Inflammatory macrophage treated with lipopolysaccharide for 1 hour (primary cell): ENCODE measurements around the gene CNTNAP2.
"Not testable (repeated sequence)": the region's sequence is repeated elsewhere in the genome, so short reads cannot be mapped to it uniquely, and the experiment has no call there.

ENCODE experiments used
- DNase-seq, 2 donors: peaks; one replicate each; pipeline ENCODE4 v3.0.0-alpha.2; 2020 to 2022

The CNTNAP2 gene

DNA sequence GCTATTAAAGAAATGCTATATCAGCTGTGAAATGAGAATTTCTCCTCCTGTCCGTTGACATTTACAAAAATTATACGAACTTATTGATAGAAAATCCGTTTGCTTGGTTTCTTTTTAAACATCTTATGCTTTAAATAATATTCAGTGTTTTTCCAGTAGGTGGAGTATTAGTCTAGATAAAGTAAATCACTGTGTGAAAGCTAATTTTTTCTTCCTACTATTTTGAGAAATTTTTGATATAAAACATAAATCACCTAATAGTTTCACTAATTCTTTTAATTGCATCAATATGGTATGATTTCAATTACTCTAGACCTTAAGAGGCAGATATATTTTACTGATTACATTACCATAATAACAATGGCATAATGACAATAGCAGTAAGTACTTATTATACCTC, 2138.7 kb downstream of the CNTNAP2 start:
- DNase-seq, result no peak

DNA sequence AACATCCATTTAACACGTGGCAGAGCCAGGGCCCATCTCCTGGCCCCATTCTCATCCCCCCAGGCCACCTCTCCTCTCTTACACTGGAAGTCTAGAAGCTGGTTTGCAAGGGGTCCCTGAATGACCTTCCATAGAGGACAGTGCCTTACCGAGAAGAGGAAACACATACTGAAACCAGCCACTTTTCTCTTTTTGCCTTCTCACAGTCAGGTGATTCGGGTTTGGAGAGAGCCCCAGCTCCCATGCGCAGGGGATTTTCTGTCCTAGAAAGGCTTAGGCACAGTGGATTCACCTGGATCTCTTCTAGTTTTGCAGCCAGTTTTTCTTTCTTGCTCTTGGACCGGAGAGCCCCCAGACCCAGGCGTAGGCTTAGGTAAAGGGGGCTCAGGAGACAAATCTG, 2139.8 kb downstream of the CNTNAP2 start:
- DNase-seq, result no peak

DNA sequence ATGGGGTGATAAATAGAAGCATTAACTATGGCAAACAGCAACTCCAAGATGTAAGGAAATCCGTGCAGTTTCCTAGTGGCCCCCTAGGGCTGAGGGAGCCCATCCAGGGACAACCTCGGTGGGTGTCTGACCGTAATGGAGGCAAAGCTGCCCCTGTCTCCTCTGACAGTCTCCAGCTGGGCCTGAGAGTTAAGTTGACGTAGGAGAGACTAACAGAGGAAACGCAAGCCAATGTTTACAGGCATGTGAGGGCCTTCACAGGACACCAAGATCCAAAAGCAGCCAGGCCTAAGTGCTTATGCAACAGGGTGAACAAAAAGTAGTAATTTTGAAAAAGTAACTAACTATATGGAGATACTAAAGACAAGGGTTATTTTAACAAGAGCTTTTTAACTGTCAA, 2144.0 kb downstream of the CNTNAP2 start:
- no peak for DNase-seq

DNA sequence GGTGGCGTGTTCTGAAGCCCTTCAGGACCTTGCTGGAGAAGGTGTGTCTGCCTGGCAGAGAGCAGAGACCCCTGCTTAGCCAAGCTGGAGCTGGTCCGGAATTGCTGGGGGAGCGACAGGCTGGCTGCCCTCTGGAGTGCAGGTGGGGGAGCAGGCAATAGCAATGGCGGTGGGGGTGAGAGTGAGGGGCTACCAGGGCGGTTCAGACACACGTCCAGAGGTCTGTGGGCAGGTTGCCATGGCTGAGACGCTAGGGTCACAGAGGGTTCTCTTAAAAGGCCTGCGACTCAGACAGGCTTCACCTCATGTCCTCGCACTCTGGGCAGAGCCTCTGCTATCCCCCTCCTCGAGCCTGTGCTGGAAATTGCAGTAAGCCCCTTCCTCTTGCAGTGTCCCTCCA, 2144.9 kb downstream of the CNTNAP2 start:
- DNase-seq, result no peak

DNA sequence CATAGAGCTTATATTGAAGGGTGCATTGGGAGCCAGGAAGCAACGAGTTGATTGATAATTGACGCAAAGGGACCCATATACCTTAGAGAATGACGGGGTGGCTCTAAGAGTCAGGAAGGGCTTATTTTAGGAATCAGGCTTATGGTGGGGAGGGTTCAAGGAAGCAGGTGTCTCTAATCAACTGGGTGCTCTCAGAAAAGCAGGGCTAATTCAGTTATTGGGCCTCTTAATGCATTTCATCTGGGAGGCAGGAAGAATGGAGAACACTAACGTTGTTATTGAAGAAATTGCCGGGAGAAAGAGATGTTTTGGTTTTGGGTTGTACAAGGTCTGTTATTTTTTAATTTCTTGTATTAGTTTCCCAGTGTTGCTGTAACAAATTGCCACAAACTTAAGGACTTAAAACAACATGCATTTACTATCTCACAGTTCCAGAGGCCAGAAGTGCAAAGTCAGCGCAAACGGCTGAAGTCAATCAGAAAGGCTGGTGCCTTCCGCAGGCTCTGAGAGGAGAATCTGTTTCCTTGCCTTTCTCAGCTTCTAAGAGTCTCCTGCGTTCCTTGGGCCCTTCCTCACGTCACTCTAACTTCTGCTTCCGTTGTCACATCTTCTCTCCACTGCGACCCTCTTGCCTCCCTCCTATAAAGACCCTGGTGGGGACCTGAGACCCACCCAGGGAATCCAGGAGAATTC, 2145.5 kb downstream of the CNTNAP2 start:
- DNase-seq, result no peak

DNA sequence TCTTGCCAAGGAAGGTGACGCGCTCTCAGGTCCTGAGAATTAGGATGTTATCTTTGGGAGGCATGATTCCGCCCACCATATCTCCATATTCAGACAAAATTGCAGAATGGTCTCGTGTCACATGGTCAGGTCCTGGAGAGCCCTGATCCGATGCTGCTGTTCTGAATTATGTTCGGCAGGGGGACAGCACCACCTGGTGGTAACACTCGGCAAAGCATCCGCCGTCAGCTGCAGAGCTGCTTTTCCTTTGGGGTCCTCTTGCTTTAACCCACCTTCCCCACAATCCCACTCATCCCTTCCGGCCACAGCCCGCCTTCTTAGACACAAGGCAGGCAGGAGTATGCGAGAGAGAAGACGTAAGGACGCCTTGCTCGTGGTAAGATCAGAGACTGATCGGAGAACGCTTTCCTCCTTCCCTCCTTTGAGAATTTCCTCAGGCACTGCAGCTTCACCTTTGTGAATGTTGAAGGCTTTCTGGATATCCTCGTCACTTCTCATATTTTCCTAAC, 2146.2 kb downstream of the CNTNAP2 start:
- DNase-seq, result peak; percentile 18 to 70

DNA sequence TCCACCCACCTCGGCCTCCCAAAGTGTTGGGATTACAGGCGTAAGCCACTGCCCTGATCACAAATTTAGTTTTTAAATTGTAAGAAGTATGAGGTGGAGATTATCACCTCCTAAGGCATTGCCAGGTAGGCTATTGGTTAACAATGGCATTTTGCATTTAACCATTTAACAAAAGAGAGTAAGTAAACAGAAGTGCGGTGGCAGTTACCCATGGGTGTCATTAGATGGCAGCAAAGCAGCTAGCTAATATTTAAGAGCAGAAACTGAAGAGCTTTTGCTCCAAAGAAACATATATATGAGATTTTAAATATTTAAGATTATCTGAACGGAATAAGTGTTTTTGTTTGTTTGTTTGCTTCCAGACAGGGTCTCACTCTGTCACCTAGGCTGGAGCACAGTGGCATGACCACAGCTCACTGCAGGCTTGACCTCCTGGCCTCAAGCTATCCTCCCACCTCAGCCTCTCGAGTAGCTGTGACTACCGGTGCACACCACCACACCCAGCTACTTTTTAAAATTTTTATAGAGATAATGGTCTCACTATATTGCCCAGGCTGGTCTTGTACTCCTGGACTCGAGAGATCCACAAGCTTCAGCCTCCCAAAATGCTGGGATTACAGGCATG, 2148.4 kb downstream of the CNTNAP2 start:
- DNase-seq, result peak; percentile 7 to 35

DNA sequence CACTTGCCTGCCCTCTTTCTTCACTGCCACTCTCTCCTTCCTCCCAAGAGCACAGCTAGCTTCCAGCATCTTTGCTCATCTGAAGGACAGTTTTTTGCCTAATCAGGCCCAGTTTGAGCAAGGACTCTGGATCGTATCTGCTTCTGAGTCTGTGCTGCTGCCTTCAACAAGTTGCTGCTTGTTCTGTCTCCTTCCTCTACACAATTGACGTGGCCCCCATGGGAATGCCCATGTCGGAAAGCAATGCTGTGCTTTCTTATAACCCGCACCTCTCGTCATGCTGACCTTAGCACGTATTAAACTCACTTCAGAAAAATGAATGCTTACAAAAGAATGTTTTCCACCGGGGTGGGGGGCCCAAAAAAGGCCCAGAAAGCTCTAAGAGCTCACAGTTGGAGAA, 2149.3 kb downstream of the CNTNAP2 start:
- DNase-seq, result no peak

DNA sequence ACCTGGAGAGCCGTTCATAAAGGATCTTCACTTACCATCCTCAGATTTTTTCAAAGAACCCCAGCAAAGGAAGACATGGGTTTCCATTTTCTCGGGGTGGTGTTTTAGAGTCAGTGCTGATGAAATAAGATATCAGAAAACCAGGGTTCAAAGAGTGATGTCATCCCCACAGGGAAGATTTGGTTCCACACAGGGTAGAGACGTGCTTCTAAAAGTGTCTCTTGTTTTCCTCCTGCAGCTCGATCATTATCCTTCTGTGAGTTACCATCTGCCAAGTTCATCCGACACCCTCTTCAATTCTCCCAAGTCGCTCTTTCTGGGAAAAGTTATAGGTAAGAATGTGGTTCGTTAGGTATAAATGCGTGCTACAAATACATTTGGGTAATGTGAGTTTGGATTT, 2150.2 kb downstream of the CNTNAP2 start:
- DNase-seq, result no peak

DNA sequence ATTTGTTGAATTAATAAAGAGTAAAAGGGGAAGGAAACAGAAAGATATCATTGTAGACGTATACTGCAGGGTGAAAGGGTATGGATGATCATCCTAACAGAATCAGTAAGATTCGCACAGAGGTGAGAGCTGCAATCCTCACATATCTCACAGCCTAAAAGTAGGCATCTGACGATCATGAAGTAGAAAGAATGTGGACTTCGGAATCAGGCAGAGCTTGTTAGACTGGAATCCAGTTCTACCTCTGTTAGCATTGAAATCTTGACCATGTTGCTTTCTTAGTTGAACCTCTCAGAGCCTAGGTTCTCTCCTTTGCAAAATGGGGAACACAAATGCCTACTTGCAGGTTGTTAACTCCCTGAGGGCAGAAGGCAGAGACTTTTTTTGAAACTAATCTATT, 2154.0 kb downstream of the CNTNAP2 start:
- no peak for DNase-seq

DNA sequence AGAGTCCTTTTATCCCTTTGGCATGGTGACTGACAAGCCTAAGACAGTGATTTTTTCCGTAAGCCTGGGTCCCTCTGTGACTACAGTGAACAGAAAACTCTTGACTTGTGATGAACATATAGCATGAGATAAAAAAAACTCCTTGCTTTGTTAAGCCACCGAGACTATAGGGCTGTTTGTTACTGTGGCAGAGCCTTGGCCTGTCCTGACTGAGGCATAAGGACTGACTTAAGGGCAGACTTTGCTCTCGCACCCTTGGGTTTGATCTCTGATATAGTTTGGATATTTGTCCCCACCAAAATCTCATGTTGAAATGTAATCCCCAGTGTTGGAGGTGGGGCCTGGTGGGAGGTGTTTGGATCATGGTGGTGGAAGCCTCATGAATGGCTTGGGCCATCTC, 2157.5 kb downstream of the CNTNAP2 start:
- DNase-seq, result no peak

DNA sequence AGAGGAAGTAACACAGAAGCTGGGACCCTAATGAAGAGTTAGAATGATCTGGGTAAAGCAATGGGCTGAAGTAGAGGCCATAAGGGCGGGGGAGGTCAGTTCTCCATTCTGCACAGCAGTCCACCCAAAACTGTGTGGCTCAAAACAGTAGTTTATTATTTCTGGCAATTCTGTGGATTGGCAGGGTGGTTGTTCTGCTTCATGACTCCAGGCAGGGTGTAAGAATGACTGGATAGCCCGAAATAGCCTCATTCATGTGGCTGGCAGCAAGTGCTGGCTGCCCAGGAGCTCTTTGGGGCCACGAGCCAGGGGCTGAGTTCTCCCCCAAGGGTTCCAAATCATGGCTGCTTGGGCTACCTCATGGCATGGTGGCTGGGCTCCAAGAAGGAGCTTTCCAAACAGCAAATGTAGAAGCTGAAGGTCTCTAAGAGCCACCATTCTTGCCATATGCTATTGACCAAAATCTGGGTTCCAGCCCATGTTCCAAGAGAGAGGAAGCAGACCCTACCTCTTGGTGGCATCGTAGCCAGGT, 2158.8 kb downstream of the CNTNAP2 start:
- no peak for DNase-seq

DNA sequence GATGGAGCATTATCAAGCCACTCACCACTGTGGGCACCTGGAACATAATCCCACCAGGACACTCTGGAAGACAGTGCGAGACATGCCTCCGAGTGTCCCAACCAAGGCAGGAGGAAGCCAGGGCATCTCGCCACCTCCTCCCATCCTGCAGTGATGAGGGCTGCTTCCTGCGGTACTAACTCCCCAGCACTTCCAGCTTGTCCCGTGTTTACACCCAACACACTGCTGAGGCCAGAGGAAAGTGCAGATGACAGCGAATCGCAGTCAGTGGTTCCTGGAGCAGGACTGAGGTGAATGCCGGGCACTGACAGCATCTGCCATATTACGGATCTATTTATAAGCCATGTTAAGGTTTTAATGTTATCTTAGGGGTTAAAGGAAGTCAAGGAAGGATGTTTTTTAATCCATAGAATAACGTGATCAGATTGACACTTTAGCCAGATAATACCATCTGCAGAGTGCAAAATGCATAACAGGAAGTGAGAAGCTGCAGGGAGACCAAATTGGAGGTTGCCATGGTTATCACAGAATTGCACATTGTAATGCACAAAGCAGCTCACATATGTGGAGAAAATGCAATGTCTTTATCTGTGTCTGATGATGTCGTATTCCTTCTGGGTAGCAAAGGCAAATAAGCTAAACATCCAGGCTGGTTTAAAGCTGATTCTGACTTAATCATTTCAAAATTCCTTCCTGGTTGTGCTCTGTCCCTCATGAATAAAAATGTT, 2159.9 kb downstream of the CNTNAP2 start:
- DNase-seq, result no peak

DNA sequence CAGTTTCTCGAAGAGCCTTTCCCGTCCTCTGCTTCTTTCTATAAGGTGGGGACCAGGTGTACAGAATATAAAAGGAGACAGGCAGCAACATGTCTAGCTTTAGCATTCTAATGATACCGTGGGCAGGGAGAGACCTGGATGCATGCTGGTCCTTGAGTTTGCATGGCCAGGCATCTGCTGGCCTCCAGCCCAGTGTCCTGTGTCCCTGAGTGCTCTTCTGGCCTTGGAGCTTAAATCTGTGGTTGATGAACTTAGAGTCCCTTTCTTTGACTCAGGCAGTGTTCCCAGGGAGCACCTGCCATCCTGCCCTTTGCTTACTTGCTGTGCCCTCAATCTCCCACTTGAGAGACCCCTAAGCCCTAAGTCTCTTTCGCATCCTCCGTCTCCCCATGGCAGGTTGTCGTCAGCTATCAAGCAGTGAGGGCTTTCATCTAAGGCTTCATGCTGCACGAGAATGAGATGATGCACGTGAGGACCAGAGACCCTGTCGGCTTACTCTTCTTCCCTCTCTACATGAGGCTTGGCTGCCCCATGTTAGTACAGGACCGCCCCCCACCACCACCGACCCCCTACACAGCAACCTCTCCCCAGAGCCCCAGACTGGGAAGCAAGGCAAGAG, 2160.6 kb downstream of the CNTNAP2 start:
- no peak for DNase-seq

DNA sequence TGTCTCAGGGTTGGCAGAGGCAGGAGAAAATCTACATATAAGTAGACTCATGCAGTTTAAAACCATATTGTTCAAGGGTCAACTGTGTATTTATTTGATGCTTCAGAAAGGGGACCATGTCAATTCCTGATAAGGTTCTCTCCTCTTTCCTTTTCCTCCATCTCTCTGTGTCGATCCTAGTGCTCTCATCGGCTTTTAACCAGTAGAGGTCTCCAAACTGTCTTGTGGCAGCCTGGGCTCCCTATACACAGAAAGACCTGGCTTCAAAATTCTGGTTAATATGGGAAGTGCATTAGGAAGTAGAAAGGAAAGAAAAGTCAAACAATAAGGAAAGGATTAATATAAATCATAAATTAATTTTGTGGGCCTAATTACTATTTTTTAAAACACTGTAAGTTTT, 2169.5 kb downstream of the CNTNAP2 start:
- no peak for DNase-seq

DNA sequence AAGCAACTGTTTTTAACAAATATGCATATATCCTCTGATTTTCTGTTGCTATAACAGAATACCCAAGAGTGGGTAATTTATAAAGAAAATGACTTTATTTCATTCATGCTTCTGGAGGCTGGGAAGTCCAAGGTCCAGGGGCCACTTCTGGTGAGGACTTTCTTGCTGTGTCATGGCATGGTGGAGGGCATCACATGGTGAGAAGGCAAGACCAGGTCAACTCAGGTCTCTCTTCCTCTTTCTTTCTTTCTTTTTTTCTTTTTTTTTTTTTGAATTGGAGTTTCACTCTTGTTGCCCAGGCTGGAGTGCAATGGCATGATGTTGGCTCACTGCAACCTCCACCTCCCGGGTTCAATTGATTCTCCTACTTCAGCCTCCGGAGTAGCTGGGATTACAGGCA, 2170.9 kb downstream of the CNTNAP2 start:
- DNase-seq, result no peak

DNA sequence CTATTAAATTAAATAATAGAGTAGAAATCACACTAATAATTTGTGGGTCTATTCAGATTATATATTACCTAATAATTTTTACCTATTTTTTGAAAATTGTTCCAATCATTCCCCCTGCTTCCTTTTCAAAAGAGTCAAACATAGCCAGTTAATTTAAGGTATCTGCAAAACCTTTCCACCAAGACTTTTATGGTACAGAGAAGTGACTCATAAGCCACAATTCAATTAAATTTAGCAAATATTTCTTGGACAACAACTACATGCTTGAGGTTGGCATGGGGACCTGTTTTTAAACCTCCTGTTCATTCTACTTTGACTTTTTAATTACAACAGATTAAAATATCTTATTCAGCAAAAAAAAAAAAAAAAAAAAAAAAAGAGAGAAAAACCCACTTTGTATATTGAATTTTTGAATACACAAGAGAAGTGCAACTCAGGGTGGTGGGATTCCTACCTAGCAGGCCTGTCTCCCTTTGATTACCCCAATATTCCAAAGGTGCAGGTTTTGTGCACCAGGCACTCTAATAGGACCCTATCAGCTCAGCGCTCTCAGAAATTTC, 2172.1 kb downstream of the CNTNAP2 start:
- no peak for DNase-seq

DNA sequence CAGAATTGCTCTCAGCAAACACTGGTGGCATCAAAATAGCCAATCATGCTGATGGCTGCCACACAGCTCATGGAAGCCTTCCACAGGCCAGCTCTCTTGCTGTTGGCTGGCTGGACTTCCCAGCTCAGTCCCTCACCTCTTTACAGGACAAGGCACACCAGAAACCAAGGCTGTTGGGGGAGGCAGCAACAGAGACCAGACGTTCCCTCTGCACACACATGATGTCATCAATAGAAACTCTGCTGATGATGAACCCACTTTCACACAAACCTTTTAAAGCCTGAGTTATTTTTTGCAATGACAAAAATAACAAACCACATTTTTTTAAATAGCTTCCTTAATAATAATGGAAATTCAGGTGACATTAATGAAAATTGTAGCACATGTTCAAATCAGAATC, 2173.0 kb downstream of the CNTNAP2 start:
- DNase-seq, result no peak

DNA sequence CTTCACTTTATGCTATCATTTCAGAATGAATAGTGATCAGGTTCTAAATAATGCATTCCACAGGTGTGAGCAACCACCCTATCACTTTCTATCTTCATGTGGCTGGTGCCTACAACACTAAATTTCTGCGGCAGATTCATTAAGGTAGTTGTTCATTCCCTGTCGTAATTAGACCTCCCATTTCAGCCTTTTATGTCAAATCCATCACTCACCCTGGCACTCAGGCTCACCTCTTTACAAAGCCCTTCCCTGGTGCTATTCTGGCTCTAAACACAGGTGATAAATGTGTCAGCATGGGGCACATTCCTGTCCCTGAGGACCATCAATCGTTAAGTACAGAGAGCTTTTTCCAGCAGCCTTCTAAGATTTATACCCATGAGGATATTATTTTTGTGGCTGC, 2173.9 kb downstream of the CNTNAP2 start:
- DNase-seq, result no peak

DNA sequence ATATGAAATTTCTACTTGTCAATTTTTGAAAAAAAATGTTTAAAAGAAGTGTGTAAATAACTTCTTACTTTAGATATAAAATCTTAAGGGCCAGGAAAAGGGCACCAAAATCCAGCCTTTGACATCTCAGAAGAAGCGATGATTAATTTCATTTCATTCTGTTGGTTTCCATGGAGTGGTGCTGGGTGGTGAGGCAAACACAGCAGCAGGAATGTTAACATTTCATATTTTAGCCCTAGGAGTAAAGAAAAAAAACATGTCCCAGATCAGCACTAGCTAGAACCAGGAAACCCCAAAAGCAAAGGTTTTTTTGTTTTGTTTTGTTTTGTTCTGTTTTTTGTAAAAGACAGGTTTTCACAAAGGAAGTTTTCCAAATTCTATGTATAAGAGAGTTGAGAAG, 2175.2 kb downstream of the CNTNAP2 start:
- no peak for DNase-seq

DNA sequence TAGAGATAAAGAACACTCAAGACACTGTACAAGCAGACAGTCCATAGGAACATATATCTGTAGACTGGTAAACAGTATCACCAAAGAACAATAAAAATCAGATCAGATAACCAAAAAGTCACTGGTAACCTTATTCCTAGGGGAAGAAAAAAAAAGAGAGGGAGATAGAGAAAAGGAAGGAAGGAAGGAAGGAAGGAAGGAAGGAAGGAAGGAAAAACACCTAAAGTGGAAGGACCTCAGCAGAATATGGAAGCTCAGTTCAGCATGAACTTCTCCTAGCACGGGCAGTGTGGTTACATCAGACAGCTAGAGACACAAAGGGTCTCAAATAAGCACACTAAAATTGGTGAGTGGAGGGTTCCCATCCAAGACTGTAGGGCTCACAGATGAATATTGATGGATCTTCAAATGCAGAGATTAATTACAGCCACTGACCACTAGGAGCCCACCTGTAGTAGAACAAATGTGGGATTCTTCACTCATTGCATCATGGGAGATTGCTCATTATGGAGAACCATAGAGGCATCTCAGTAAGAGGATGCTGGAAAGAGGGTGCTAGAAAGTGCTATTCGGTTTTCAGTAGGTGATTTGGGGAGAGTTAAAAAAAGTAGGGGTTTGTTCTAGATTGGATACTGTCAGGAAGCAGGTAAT, 2180.5 kb downstream of the CNTNAP2 start:
- DNase-seq, result no peak

DNA sequence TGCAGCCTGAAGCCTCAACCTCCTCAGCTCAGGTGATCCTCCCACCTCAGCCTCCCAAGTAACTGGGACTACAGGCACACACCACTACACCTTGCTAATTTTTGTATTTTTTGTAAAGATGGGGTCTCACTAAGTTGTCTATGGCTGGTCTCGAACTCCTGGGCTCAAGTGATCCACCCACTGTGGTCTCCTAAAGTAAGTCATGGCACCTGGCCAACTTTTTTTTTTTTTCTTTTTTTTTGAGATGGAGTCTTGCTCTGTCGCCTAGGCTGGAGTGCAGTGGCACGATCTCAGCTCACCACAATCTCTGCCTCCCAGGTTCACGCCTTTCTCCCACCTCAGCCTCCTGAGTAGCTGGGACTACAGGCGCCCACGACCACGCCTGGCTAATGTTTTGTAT, 2182.2 kb downstream of the CNTNAP2 start:
- DNase-seq, result not testable (repeated sequence)
